Measurements from ENCODE around the gene ZNF865. TPM values are rescaled to one million over a fixed set of nuclear protein-coding genes. Genes with fewer than 3 reads are reported as not detected.

ZNF865 gene
- 2.7 and 3.7 TPM in 2 replicates for total RNA-seq (2014; rRNA removed; shearing (Covaris generic))

GRCh38 chr19:55605637-55606470, at the start of gene ZNF865:
Gene ZNF865 (plus strand): TSS chr19:55605647. CDS start chr19:55613619, 7,972 bp downstream.

GRCh38 chr19:55580628-55581144, 24.8 kb upstream of the ZNF865 start, which contains the start of gene ZNF579:
Gene ZNF579 (minus strand): TSS chr19:55580848. CDS start chr19:55579639, 1,209 bp downstream.

GRCh38 chr19:55599468-55599841, 6.0 kb upstream of the ZNF865 start, which contains the start of gene FIZ1:
Gene FIZ1 (minus strand): TSS chr19:55599517. CDS start chr19:55597865, 1,652 bp downstream.

GRCh38 chr19:55599842-55600661, 5.4 kb upstream of the ZNF865 start, which contains the start of gene ZNF524:
Gene ZNF524 (plus strand): TSS chr19:55600288. CDS start chr19:55602113, 1,825 bp downstream.

GRCh38 chr19:55624109-55625003, 18.9 kb downstream of the ZNF865 start, which contains the start of gene ZNF784:
Gene ZNF784 (minus strand): TSS chr19:55624566. CDS start chr19:55624561, 5 bp downstream.

GRCh38 chr19:55640577-55641425, 35.4 kb downstream of the ZNF865 start, which contains the start of gene ZNF580:
Gene ZNF580 (plus strand): TSS chr19:55641002. CDS start chr19:55642509, 1,507 bp downstream.

GRCh38 chr19:55643003-55643886, 37.8 kb downstream of the ZNF865 start, which contains the start of gene ZNF581:
Gene ZNF581 (plus strand): TSS chr19:55643649. CDS start chr19:55644572, 923 bp downstream.

GRCh38 chr19:55647732-55648584, 42.5 kb downstream of the ZNF865 start, which contains the start of gene CCDC106:
Gene CCDC106 (plus strand): TSS chr19:55648212. CDS start chr19:55649047, 835 bp downstream.

GRCh38 chr19:55654868-55655647, 49.6 kb downstream of the ZNF865 start, which contains the start of gene U2AF2:
Gene U2AF2 (plus strand): TSS chr19:55655035. CDS start chr19:55655105, 70 bp downstream.

Other genes starting within 250 kb of the ZNF865 start
- not detected in 2 replicates for gene GARIN5B, start 242.4 kb upstream of the ZNF865 start, total RNA-seq (2014; rRNA removed; shearing (Covaris generic))
- 27.0 and 27.7 TPM in 2 replicates for gene IL11, start 235.2 kb upstream of the ZNF865 start, total RNA-seq (2014; rRNA removed; shearing (Covaris generic))
- gene TMEM190, start 228.8 kb upstream of the ZNF865 start, total RNA-seq (2014; rRNA removed; shearing (Covaris generic)) = 0.45 and 1.4 TPM in 2 replicates
- gene TMEM238, start 221.4 kb upstream of the ZNF865 start, total RNA-seq (2014; rRNA removed; shearing (Covaris generic)) = 1.1 and 1.6 TPM in 2 replicates
- 710 and 881 TPM in 2 replicates for gene RPL28, start 219.7 kb upstream of the ZNF865 start, total RNA-seq (2014; rRNA removed; shearing (Covaris generic))
- 1,207 and 1,551 TPM in 2 replicates for gene UBE2S, start 197.9 kb upstream of the ZNF865 start, total RNA-seq (2014; rRNA removed; shearing (Covaris generic))
- 0.03 TPM in 1 of 2 replicates, not detected in the other for gene SHISA7, start 162.3 kb upstream of the ZNF865 start, total RNA-seq (2014; rRNA removed; shearing (Covaris generic))
- gene ISOC2, start 144.0 kb upstream of the ZNF865 start, total RNA-seq (2014; rRNA removed; shearing (Covaris generic)) = 54.6 and 60.8 TPM in 2 replicates
- gene C19orf85, start 140.9 kb upstream of the ZNF865 start, total RNA-seq (2014; rRNA removed; shearing (Covaris generic)) = not detected in 2 replicates
- gene ZNF628, start 129.0 kb upstream of the ZNF865 start, total RNA-seq (2014; rRNA removed; shearing (Covaris generic)) = 6.7 and 6.9 TPM in 2 replicates
- gene NAT14, start 120.5 kb upstream of the ZNF865 start, total RNA-seq (2014; rRNA removed; shearing (Covaris generic)) = 39.9 and 45.6 TPM in 2 replicates
- 0.53 and 0.93 TPM in 2 replicates for gene SSC5D, start 117.2 kb upstream of the ZNF865 start, total RNA-seq (2014; rRNA removed; shearing (Covaris generic))
- gene SBK2, start 68.5 kb upstream of the ZNF865 start, total RNA-seq (2014; rRNA removed; shearing (Covaris generic)) = not detected in 2 replicates
- gene SBK3, start 60.1 kb upstream of the ZNF865 start, total RNA-seq (2014; rRNA removed; shearing (Covaris generic)) = 0.11 TPM in 1 of 2 replicates, not detected in the other
- gene ZNF579, start 24.8 kb upstream of the ZNF865 start, total RNA-seq (2014; rRNA removed; shearing (Covaris generic)) = 5.2 and 5.4 TPM in 2 replicates
- gene FIZ1, start 6.1 kb upstream of the ZNF865 start, total RNA-seq (2014; rRNA removed; shearing (Covaris generic)) = 9.3 and 10.3 TPM in 2 replicates
- gene ZNF524, start 5.4 kb upstream of the ZNF865 start, total RNA-seq (2014; rRNA removed; shearing (Covaris generic)) = 8.6 and 12.3 TPM in 2 replicates
- gene ZNF784, start 18.9 kb downstream of the ZNF865 start, total RNA-seq (2014; rRNA removed; shearing (Covaris generic)) = 5.2 and 6.1 TPM in 2 replicates
- 15.3 and 22.6 TPM in 2 replicates for gene ZNF580, start 35.4 kb downstream of the ZNF865 start, total RNA-seq (2014; rRNA removed; shearing (Covaris generic))
- gene ZNF581, start 38.0 kb downstream of the ZNF865 start, total RNA-seq (2014; rRNA removed; shearing (Covaris generic)) = 28.6 and 29.3 TPM in 2 replicates
- gene CCDC106, start 42.6 kb downstream of the ZNF865 start, total RNA-seq (2014; rRNA removed; shearing (Covaris generic)) = 26.5 and 33.1 TPM in 2 replicates
- gene U2AF2, start 49.4 kb downstream of the ZNF865 start, total RNA-seq (2014; rRNA removed; shearing (Covaris generic)) = 291 and 325 TPM in 2 replicates
- gene EPN1, start 69.6 kb downstream of the ZNF865 start, total RNA-seq (2014; rRNA removed; shearing (Covaris generic)) = 79.8 and 91.3 TPM in 2 replicates
- gene NLRP9, start 132.8 kb downstream of the ZNF865 start, total RNA-seq (2014; rRNA removed; shearing (Covaris generic)) = not detected in 2 replicates
- gene RFPL4A, start 153.4 kb downstream of the ZNF865 start, total RNA-seq (2014; rRNA removed; shearing (Covaris generic)) = 1.0 and 2.7 TPM in 2 replicates
- 0.37 TPM in 1 of 2 replicates, not detected in the other for gene RFPL4AL1, start 163.5 kb downstream of the ZNF865 start, total RNA-seq (2014; rRNA removed; shearing (Covaris generic))
- 0.75 and 1.3 TPM in 2 replicates for gene NLRP11, start 226.4 kb downstream of the ZNF865 start, total RNA-seq (2014; rRNA removed; shearing (Covaris generic))
- 0.11 TPM in 1 of 2 replicates, not detected in the other for gene NLRP4, start 230.9 kb downstream of the ZNF865 start, total RNA-seq (2014; rRNA removed; shearing (Covaris generic))